ENCODE measurements around the gene CENPVL3. TPM values are rescaled to one million over a fixed set of nuclear protein-coding genes. Genes with fewer than 3 reads are reported as not detected.
"Not testable (repeated sequence)": the region's sequence is repeated elsewhere in the genome, so short reads cannot be mapped to it uniquely, and the experiment has no call there.

The CENPVL3 gene
- polyA plus RNA-seq: not detected

GRCh38 chrX:51618241-51619155, at the start of gene CENPVL3:
Gene CENPVL3 (minus strand): TSS chrX:51618912. CDS start chrX:51618873, 39 bp downstream.
- H3K27ac ChIP-seq (ENCODE audit: low read depth, low read length): not testable (repeated sequence)
- 1 to 33% (median 2%) methylated on average over 16 to 47 of the region's 81 CpGs for WGBS, 3 donors

GRCh38 chrX:51665981-51666380, 47.3 kb upstream of the CENPVL3 start:
- 37 to 66% (median 55%) methylated on average over 5 of the region's 5 CpGs for WGBS, 3 donors
- H3K27ac ChIP-seq (ENCODE audit: low read depth, low read length): no peak overlapping the region

- 57 to 74% (median 64%) methylated on average over 2 of the region's 2 CpGs for WGBS, 3 donors
- H3K27ac ChIP-seq (ENCODE audit: low read depth, low read length): no peak overlapping the region
Measured at GRCh38 chrX:51643377-51643776, 24.7 kb upstream of the CENPVL3 start.

GRCh38 chrX:51641421-51642021, 22.8 kb upstream of the CENPVL3 start:
- WGBS, 3 donors: 27 to 40% (median 30%) methylated on average over 19 of the region's 19 CpGs
- H3K27ac ChIP-seq (ENCODE audit: low read depth, low read length): no peak overlapping the region

- 71 to 85% (median 81%) methylated on average over 7 of the region's 7 CpGs for WGBS, 3 donors
- H3K27ac ChIP-seq (ENCODE audit: low read depth, low read length): not testable (repeated sequence)
Measured at GRCh38 chrX:51636511-51636910, 17.8 kb upstream of the CENPVL3 start.

- H3K27ac ChIP-seq (ENCODE audit: low read depth, low read length): no peak overlapping the region
- 8 to 15% (median 14%) methylated on average over 7 of the region's 7 CpGs for WGBS, 3 donors
Measured at GRCh38 chrX:51614353-51615012, 4.2 kb downstream of the CENPVL3 start.

DNA sequence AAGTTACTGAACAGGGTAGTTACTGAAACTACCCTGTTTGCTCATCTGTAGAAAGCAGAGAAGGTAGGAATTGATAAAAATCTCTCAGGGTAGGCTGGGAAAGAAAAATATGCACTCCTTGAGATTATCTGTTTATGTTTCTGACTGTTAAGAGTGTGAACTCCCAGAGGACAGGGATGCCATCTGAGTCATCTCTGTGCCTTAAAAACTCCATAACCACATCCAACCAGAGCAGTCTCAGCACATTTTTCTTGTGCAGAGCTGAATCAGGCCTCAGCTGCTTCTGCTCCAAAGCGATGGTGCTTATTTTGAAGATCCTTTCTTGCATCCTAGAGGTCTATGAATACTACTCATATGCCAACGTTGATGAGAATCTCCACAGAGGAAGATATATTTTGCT, 9.9 kb downstream of the CENPVL3 start:
- H3K27ac ChIP-seq (ENCODE audit: low read depth, low read length): no peak overlapping the region
- 41 to 71% (median 64%) methylated on average over 2 of the region's 2 CpGs for whole genome bisulfite sequencing, 3 donors

- WGBS, 3 donors: 30 to 88% (median 33%) methylated on average over 1 of the region's 1 CpG
- H3K27ac ChIP-seq (ENCODE audit: low read depth, low read length): no peak overlapping the region
Measured at GRCh38 chrX:51608126-51608525, 10.6 kb downstream of the CENPVL3 start.

DNA sequence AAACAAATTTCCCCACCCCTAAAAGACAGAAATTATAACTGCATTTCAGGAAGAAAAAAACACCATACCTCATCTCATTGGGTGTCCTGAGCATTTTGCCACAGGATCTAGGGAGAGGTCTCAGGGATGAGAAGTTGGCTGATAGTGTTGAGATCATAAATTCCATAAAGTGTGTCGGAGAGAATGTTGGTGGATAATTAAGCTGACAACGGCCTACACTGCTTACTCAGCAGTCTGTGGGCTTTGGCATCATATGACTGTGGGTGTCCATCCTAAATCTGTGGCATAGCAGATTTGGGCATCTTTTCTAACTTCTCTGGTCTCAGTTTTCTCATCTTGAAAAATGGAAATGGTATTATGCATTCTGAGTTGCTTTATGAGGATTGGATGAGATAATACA, 12.3 kb downstream of the CENPVL3 start:
- no peak overlapping the region for H3K27ac ChIP-seq (ENCODE audit: low read depth, low read length)
- 60 to 69% (median 61%) methylated on average over 2 of the region's 2 CpGs for WGBS, 3 donors

DNA sequence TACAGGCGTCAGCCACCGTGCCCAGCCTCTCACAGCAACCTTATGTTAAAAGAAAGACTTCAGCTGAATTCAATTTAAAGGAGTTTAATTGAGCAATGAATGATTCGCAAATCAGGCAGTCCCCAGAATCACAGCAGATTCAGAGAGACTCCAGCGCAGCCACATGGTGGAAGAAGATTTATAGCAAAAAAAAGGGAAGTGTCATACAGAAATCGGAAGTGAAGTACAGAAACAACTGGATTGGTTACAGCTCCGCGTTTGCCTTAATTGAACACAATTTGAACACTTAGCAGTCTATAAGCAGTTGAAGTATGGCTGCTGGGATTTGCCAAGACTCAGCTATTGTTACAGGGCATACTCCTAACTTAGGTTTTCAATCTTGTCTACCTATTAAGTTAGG, 19.8 kb downstream of the CENPVL3 start:
- WGBS, 3 donors: 49 to 82% (median 56%) methylated on average over 7 of the region's 7 CpGs

GRCh38 chrX:51571874-51572273, 46.8 kb downstream of the CENPVL3 start:
- no peak overlapping the region for H3K27ac ChIP-seq (ENCODE audit: low read depth, low read length)
- WGBS, 3 donors: 49 to 54% (median 50%) methylated on average over 2 of the region's 2 CpGs

More for the DNA sequence above, 19.8 kb downstream of the CENPVL3 start:
- no peak overlapping the region for H3K27ac ChIP-seq (ENCODE audit: low read depth, low read length)

GRCh38 chrX:51569561-51569960, 49.2 kb downstream of the CENPVL3 start:
- WGBS, 3 donors: 81 to 86% (median 85%) methylated on average over 3 of the region's 3 CpGs
- H3K27ac ChIP-seq (ENCODE audit: low read depth, low read length): no peak overlapping the region

DNA sequence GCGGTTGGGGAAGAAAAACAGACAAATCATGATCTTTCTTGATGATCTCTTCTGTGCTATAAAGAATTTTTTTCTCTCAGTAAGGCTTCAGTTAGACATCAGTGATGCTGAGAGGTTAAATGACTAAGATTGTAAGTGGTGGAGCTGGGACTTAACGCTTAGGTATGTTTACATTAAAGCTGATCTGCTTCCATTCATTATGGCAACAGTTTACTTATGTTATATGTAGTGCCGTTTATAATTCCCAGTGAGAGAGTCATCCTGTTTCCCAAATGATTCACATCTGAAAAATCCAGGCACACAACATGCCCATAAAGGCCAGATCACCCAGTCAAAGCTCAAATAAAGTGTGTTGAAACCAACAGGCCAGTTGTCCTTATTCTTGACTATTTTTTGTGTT, 50.1 kb downstream of the CENPVL3 start:
- WGBS, 3 donors: 47 to 66% (median 56%) methylated on average over 3 of the region's 3 CpGs

More for the DNA sequence above, 50.1 kb downstream of the CENPVL3 start:
- no peak overlapping the region for H3K27ac ChIP-seq (ENCODE audit: low read depth, low read length)

Other genes starting within 250 kb of the CENPVL3 start
- 1 to 10 TPM in 1 of 3 donors, under 1 TPM in 2; 0.22 to 1.1 (median 0.89) TPM for gene NUDT11, start 122.3 kb downstream of the CENPVL3 start, polyA plus RNA-seq
- gene CENPVL2, start 63.9 kb upstream of the CENPVL3 start, polyA plus RNA-seq: not detected
- gene CENPVL1, start 91.6 kb upstream of the CENPVL3 start, polyA plus RNA-seq: not detected
- gene GSPT2, start 124.5 kb upstream of the CENPVL3 start, polyA plus RNA-seq: 1 to 10 TPM; 3.2 to 4.5 (median 4.3) TPM

All from adipose tissue (tissue), 3 donors.